HEK293 (cell line): ENCODE data around the gene ANKRD23.

Experiments used
- GFI1B ChIP-seq: fragments of 450-650 bp; formaldehyde crosslinking; IDR thresholded peaks from 2 replicates; pipeline ENCODE4 v1.5.1; 2016; ENCODE audit warnings: missing biosample characterization, missing genetic modification characterization
- YY1 ChIP-seq: fragments of 450-650 bp; formaldehyde crosslinking; IDR thresholded peaks from 2 replicates; pipeline ENCODE4 v1.5.1; 2018; ENCODE audit warnings: missing biosample characterization, missing genetic modification characterization
- ZNF366 ChIP-seq: fragments of 450-650 bp; formaldehyde crosslinking; conservative IDR thresholded peaks from 2 replicates; pipeline ENCODE4 v1.5.1; 2016; ENCODE audit warnings: missing biosample characterization, missing genetic modification characterization
- ZNF416 ChIP-seq: fragments of 450-650 bp; formaldehyde crosslinking; IDR thresholded peaks from 2 replicates; pipeline ENCODE4 v1.5.1; 2016; ENCODE audit warnings: missing biosample characterization, missing genetic modification characterization

- TF ChIP-seq GFI1B (tag by site-specific recombination) (no peak), YY1 (tag by site-specific recombination) (no peak), ZNF416 (no peak), ZNF366 (no peak)
Measured at GRCh38 chr2:96882906-96883305, 39.1 kb upstream of the ANKRD23 start.
